Liver (tissue), 9 donors: ENCODE results near the gene PHETA1. TPM values are rescaled to one million over a fixed set of nuclear protein-coding genes. Genes with fewer than 3 reads are reported as not detected.

Source experiments
- DNase-seq: peaks from one replicate; pipeline ENCODE4 v3.0.0-alpha.2; 2017; ENCODE audit warnings: low spot score
- H3K27ac ChIP-seq, 2 donors: one replicate each; pipeline ENCODE4 v1.7.0; 2013; ENCODE audit warnings: inconsistent platforms in 2 of 2, low read length in 2 of 2, control low read depth in 1 of 2, low read depth in 1 of 2, mild to moderate bottlenecking in 1 of 2
- H3K27me3 ChIP-seq, 4 donors: one replicate each; pipeline versions ENCODE4 v1.6.1 to v1.7.0; 2013; ENCODE audit warnings: low read length in 3 of 4, inconsistent platforms in 1 of 4, mild to moderate bottlenecking in 1 of 4, moderate library complexity in 1 of 4; ENCODE audit not compliant: control insufficient read depth in 4 of 4, insufficient read depth in 4 of 4
- H3K36me3 ChIP-seq, 4 donors: one replicate each; pipeline versions ENCODE4 v1.6.1 to v1.7.0; 2013; ENCODE audit warnings: low read length in 3 of 4, mild to moderate bottlenecking in 3 of 4, low read depth in 1 of 4, moderate library complexity in 1 of 4; ENCODE audit not compliant: control insufficient read depth in 4 of 4, insufficient read depth in 3 of 4
- H3K4me1 ChIP-seq, 4 donors: one replicate each; pipeline versions ENCODE4 v1.6.1 to v1.7.0; 2013; ENCODE audit warnings: low read length in 3 of 4, mild to moderate bottlenecking in 3 of 4, moderate library complexity in 1 of 4; ENCODE audit not compliant: control insufficient read depth in 4 of 4, insufficient read depth in 4 of 4
- H3K4me3 ChIP-seq, 3 donors: one replicate each; pipeline versions ENCODE4 v1.6.1 to v1.7.0; 2013; ENCODE audit warnings: low read length in 3 of 3, control low read depth in 1 of 3, low read depth in 1 of 3, mild to moderate bottlenecking in 1 of 3
- H3K9ac ChIP-seq, 2 donors: one replicate each; pipeline ENCODE4 v1.7.0; 2013; ENCODE audit warnings: low read length in 2 of 2, mild to moderate bottlenecking in 2 of 2, moderate library complexity in 2 of 2, control low read depth in 1 of 2, low read depth in 1 of 2
- H3K9me3 ChIP-seq, 4 donors: one replicate each; pipeline versions ENCODE4 v1.6.1 to v1.7.0; 2013; ENCODE audit warnings: low read length in 3 of 4; ENCODE audit not compliant: control insufficient read depth in 4 of 4
- FOXA2 ChIP-seq: IDR thresholded peaks from 2 replicates; pipeline ENCODE4 v1.6.1; 2016; ENCODE audit warnings: antibody characterized with exemption
- HNF4G ChIP-seq: IDR thresholded peaks from 2 replicates; pipeline ENCODE4 v1.6.1; 2016; ENCODE audit warnings: antibody characterized with exemption
- NR2F2 ChIP-seq: IDR thresholded peaks from 2 replicates; pipeline ENCODE4 v1.6.1; 2016; ENCODE audit warnings: antibody characterized with exemption
- RAD21 ChIP-seq, 2 donors: IDR thresholded peaks; 2 replicates each; pipeline ENCODE4 v1.6.1; 2016; ENCODE audit warnings: antibody characterized with exemption in 2 of 2, mild to moderate bottlenecking in 2 of 2
- SP1 ChIP-seq: IDR thresholded peaks from 2 replicates; pipeline ENCODE4 v1.6.1; 2018; ENCODE audit warnings: antibody characterized with exemption, mild to moderate bottlenecking
- TAF1 ChIP-seq: conservative IDR thresholded peaks from 2 replicates; pipeline ENCODE4 v1.6.1; 2016; ENCODE audit warnings: antibody characterized with exemption, mild to moderate bottlenecking
- YY1 ChIP-seq: IDR thresholded peaks from 2 replicates; pipeline ENCODE4 v1.6.1; 2016; ENCODE audit warnings: antibody characterized with exemption, mild to moderate bottlenecking
- ZBTB33 ChIP-seq: IDR thresholded peaks from 2 replicates; pipeline ENCODE4 v1.6.1; 2016; ENCODE audit warnings: antibody characterized with exemption
- WGBS: extraction: QIAGEN DNeasy Blood & Tissue Kit; methylation state at CpG from one replicate; pipeline ENCODE4 v1.1.7; 2013; 5-methylcytosine and 5-hydroxymethylcytosine counted together
- polyA plus RNA-seq, 2 donors: library from polyadenylated mRNA; stranded (reverse) in 1 of 2; unstranded in 1 of 2; fragments of 200-250 nt in 1 of 2; fragments of >200 nt in 1 of 2; fragmentation: Nextera tagmentation in 1 of 2; extraction: Ambion mirVana in 1 of 2; gene quantifications; one replicate each; pipeline versions ENCODE4 v1.2.1 to v1.2.3, GENCODE V29; 2013 to 2015
- total RNA-seq, 2 donors: library from RNA; depleted of rRNA; stranded (reverse); fragments of >200 nt; gene quantifications; one replicate each; pipeline ENCODE4 v1.2.3, GENCODE V29; 2014
- TF ChIP-seq, protein P1 (sequence below): IDR thresholded peaks from 2 replicates; pipeline ENCODE4 v1.6.1; 2016; ENCODE audit warnings: antibody characterized with exemption, mild to moderate bottlenecking
- TF ChIP-seq, protein P2 (sequence below): IDR thresholded peaks from 2 replicates; pipeline ENCODE4 v1.6.1; 2016; ENCODE audit warnings: antibody characterized with exemption
- TF ChIP-seq, protein P3 (sequence below): fragments of 150-350 bp; IDR thresholded peaks from 2 replicates; pipeline ENCODE4 v1.5.1; 2017; ENCODE audit warnings: improper control_type of control experiment, low read depth, low read length; ENCODE audit not compliant: missing input control
- donor health status: healthy.
- donor health status: healthy.
- donor health status: healthy.
- donor health status: healthy.
- donor health status: healthy.

The PHETA1 gene
- total and polyA plus RNA-seq, 4 donors, result 2.4 to 5.7 (median 3.9) TPM

DNA sequence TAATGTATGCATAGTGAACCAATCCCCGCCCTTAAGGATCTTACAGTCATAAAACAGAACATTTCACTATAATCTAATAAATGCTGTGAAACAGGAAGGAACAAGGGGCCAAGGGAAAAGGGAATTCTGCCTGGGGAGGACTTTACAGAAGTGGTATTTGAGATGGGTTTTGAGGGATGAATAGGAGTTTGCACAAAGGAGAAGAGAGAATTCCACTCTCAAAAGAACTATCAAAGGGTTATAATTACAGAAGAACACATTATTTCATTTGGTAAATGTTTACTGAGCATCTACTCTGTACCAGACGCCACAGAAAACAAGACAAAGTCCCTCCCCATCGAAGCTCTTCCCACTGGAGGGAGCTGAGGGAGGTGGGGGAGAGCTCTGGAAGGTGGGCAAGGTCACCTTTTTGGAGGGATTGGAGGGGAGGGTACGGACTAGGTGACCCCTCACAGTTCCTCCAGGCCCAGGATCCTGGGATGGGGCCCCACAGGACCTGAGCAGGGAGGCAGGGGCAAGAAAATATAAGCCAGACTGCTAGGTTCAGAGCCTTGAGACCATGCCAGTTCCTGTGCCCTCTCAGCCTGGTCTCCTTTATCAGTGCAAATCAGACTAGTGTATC, 24.5 kb downstream of the PHETA1 start (continued):
- TF ChIP-seq, protein P1, sequence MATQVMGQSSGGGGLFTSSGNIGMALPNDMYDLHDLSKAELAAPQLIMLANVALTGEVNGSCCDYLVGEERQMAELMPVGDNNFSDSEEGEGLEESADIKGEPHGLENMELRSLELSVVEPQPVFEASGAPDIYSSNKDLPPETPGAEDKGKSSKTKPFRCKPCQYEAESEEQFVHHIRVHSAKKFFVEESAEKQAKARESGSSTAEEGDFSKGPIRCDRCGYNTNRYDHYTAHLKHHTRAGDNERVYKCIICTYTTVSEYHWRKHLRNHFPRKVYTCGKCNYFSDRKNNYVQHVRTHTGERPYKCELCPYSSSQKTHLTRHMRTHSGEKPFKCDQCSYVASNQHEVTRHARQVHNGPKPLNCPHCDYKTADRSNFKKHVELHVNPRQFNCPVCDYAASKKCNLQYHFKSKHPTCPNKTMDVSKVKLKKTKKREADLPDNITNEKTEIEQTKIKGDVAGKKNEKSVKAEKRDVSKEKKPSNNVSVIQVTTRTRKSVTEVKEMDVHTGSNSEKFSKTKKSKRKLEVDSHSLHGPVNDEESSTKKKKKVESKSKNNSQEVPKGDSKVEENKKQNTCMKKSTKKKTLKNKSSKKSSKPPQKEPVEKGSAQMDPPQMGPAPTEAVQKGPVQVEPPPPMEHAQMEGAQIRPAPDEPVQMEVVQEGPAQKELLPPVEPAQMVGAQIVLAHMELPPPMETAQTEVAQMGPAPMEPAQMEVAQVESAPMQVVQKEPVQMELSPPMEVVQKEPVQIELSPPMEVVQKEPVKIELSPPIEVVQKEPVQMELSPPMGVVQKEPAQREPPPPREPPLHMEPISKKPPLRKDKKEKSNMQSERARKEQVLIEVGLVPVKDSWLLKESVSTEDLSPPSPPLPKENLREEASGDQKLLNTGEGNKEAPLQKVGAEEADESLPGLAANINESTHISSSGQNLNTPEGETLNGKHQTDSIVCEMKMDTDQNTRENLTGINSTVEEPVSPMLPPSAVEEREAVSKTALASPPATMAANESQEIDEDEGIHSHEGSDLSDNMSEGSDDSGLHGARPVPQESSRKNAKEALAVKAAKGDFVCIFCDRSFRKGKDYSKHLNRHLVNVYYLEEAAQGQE, result no peak
- TF ChIP-seq TAF1, result no peak
- no peak for TF ChIP-seq HNF4G

- no peak overlapping the region for H3K27ac ChIP-seq
- TF ChIP-seq, protein P1, result no peak
- TF ChIP-seq ZBTB33 (no peak), SP1 (no peak)
- H3K9ac ChIP-seq, result no peak overlapping the region
- no peak for DNase-seq
- H3K36me3 ChIP-seq, result peaks cover 5 to 59% (median 34%) of the 10 kb centered on the region in 4 donors
- 92% methylated on average over 1 of the region's 1 CpG for WGBS
- H3K4me1 ChIP-seq, result no peaks in the 10 kb centered on the region
- H3K9me3 ChIP-seq, result peaks cover under 1 to 7% (median 2%) of the 10 kb centered on the region in 4 donors
- no peak overlapping the region for H3K4me3 ChIP-seq
- H3K27me3 ChIP-seq, result no peaks in the 10 kb centered on the region
Observed at GRCh38 chr12:111343181-111343580, 25.7 kb downstream of the PHETA1 start.

GRCh38 chr12:111342376-111342775, 26.5 kb downstream of the PHETA1 start:
- no peaks in the 10 kb centered on the region for H3K4me1 ChIP-seq
- no peak overlapping the region for H3K27ac ChIP-seq
- WGBS, result 98% methylated on average over 8 of the region's 8 CpGs
- H3K4me3 ChIP-seq, result no peak overlapping the region
- H3K9me3 ChIP-seq, result peaks cover 0 to 2% (median under 1%) of the 10 kb centered on the region in 4 donors
- DNase-seq, result no peak
- H3K9ac ChIP-seq, result no peak overlapping the region
- peaks cover 8 to 54% (median 30%) of the 10 kb centered on the region in 4 donors for H3K36me3 ChIP-seq
- no peaks in the 10 kb centered on the region for H3K27me3 ChIP-seq
- TF ChIP-seq FOXA2, result no peak
- TF ChIP-seq, protein P1, result no peak
- no peak for TF ChIP-seq ZBTB33
- TF ChIP-seq, protein P2, sequence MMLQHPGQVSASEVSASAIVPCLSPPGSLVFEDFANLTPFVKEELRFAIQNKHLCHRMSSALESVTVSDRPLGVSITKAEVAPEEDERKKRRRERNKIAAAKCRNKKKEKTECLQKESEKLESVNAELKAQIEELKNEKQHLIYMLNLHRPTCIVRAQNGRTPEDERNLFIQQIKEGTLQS, result no peak
- TF ChIP-seq RAD21 (IDR thresholded peaks at IDR 0.05), result no peak
- TF ChIP-seq, protein P3, sequence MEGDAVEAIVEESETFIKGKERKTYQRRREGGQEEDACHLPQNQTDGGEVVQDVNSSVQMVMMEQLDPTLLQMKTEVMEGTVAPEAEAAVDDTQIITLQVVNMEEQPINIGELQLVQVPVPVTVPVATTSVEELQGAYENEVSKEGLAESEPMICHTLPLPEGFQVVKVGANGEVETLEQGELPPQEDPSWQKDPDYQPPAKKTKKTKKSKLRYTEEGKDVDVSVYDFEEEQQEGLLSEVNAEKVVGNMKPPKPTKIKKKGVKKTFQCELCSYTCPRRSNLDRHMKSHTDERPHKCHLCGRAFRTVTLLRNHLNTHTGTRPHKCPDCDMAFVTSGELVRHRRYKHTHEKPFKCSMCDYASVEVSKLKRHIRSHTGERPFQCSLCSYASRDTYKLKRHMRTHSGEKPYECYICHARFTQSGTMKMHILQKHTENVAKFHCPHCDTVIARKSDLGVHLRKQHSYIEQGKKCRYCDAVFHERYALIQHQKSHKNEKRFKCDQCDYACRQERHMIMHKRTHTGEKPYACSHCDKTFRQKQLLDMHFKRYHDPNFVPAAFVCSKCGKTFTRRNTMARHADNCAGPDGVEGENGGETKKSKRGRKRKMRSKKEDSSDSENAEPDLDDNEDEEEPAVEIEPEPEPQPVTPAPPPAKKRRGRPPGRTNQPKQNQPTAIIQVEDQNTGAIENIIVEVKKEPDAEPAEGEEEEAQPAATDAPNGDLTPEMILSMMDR, result no peak
- TF ChIP-seq NR2F2, result no peak
- no peak for TF ChIP-seq YY1
